Stimulated activated CD4-positive, alpha-beta T cell treated with anti-CD3 and anti-CD28 coated beads, TNF-alpha, amount 100 ng/mL, for 48 hours (primary cell): ENCODE results near the gene PMM1.
A peak's percentile ranks its signal among the peaks of the same experiment; 100 is the strongest.
"Not testable (repeated sequence)": the region's sequence is repeated elsewhere in the genome, so short reads cannot be mapped to it uniquely, and the experiment has no call there.

Experiments used
- DNase-seq, 3 donors: peaks; one replicate each; pipeline ENCODE4 v3.0.0-alpha.2; 2020; ENCODE audit warnings: low read depth in 3 of 3

Gene PMM1

GRCh38 chr22:41589391-41590241 lies at the start of gene PMM1:
Gene PMM1, minus strand, starts transcription at chr22:41589840. Its CDS starts 35 bp downstream, at chr22:41589805.
- peak; percentile 100 for DNase-seq

DNA sequence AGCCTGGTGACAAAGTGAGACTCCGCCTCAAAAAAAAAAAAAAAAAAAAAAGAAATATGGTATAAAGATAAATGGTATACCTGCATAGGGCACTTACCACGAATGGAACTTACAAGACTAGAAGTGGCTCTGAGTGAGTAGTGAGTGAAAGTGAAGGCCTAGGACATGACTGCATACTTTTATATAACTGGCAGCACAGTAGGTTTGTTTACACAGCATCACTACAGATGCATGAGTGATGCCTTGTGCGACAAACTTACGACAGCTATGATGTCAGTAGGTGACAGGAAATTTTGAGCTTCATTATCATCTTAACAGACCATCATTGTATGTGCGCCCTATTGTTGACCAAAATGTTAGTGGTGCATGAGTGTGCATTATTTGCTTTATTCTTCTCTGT lies 49.1 kb upstream of the PMM1 start:
- DNase-seq, result no peak

- no peak for DNase-seq
These were observed 48.5 kb upstream of the PMM1 start for GRCh38 chr22:41638124-41638523.

- DNase-seq, result not testable (repeated sequence)
These were observed 48.0 kb upstream of the PMM1 start for GRCh38 chr22:41637623-41638022.

DNA sequence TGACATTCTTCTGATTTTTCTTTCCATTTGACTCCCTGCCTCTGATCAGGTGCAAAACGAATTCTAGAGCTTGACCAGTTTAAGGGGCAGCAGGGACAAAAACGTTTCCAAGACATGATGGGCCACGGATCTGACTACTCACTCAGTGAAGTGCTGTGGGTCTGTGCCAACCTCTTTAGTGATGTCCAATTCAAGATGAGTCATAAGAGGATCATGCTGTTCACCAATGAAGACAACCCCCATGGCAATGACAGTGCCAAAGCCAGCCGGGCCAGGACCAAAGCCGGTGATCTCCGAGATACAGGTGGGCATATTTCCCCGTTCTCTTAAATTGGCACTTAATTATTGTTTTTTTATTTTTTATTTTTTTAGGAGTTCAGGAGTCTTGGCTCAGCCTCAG lies 46.8 kb upstream of the PMM1 start:
- no peak for DNase-seq

GRCh38 chr22:41634610-41635009 lies 45.0 kb upstream of the PMM1 start:
- DNase-seq, result not testable (repeated sequence)

DNA sequence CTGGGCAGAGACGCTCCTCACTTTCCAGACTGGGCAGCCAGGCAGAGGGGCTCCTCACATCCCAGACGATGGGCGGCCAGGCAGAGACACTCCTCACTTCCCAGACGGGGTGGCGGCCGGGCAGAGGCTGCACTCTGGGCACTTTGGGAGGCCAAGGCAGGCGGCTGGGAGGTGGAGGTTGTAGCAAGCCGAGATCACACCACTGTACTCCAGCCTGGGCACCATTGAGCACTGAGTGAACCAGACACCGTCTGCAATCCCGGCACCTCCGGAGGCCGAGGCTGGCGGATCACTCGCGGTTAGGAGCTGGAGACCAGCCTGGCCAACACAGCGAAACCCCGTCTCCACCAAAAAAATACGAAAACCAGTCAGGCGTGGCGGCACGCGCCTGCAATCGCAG lies 42.0 kb upstream of the PMM1 start:
- not testable (repeated sequence) for DNase-seq

GRCh38 chr22:41631115-41631514 lies 41.5 kb upstream of the PMM1 start:
- not testable (repeated sequence) for DNase-seq

DNA sequence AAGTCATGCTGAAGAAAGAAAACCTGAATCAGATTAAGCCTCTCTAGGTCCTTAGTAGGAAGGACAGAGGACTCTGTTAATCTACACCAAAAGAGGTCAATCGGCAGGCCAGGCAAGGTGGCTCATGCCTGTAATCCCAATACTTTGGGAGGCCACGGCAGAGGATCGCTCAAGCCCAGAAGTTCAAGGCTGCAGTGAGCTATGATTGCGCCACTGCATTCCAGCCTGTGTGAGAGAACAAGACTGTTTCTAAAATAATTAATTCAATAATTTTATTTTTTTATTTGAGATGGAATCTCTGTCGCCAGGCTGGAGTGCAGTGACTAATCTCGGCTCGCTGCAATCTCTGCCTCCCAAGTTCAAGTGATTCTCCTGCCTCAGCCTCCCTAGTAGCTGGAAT lies 35.9 kb upstream of the PMM1 start:
- no peak for DNase-seq

DNA sequence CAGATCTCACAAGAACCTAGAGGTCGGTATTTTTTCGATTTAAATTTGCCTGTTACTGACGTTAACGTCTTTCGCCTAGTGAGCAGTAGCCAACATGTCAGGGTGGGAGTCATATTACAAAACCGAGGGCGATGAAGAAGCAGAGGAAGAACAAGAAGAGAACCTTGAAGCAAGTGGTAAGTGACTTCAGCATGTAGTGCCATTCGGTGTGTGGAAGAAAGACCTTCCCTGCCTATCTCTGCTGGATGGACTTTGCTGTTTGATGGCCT lies 32.2 kb upstream of the PMM1 start:
- DNase-seq, result no peak

GRCh38 chr22:41621099-41621910 lies 31.7 kb upstream of the PMM1 start, which contains the start of gene XRCC6:
Gene XRCC6, plus strand, starts transcription at chr22:41621295. Its CDS starts 710 bp downstream, at chr22:41622005.
- DNase-seq, result peak; percentile 99 to 100 (median 100)

DNA sequence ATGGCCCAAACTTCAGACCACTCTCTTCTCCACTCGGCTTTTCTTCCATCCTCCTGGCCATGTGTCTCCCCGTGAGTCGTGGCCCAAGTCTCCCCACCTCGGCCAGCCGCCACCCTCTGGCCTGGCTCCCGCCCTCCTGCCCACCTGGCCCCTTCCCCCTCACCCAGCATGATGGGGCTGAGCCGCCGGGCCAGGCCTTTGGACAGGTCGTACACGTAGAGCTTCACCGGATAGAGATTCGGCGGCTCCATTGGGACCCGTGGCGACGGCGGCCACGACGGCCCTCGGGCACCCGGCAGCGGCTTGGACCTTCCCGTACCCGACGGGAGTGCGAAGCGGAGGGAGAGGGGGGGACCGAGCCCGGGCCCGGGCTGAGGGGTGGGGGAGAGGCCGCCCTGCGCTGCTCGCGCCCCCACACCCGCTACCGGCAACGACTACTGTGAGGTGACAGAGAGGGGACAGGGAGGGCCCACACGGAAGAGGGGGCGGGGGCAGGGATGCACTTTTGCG lies 31.0 kb upstream of the PMM1 start, which contains the start of gene DESI1:
Gene DESI1, minus strand, starts transcription at position 455 of the 510 bp plus-strand sequence. Its CDS starts 204 bp downstream, at position 251.
- no peak for DNase-seq

- peak in 1 of 3 donors; percentile 30 for DNase-seq
These were observed 30.4 kb upstream of the PMM1 start for GRCh38 chr22:41619979-41620588.

- DNase-seq, result no peak
These were observed 23.8 kb upstream of the PMM1 start for GRCh38 chr22:41613456-41613855.

- no peak for DNase-seq
These were observed 23.1 kb upstream of the PMM1 start for GRCh38 chr22:41612603-41613306.

- no peak for DNase-seq
These were observed 18.7 kb upstream of the PMM1 start for GRCh38 chr22:41608386-41608785.

DNA sequence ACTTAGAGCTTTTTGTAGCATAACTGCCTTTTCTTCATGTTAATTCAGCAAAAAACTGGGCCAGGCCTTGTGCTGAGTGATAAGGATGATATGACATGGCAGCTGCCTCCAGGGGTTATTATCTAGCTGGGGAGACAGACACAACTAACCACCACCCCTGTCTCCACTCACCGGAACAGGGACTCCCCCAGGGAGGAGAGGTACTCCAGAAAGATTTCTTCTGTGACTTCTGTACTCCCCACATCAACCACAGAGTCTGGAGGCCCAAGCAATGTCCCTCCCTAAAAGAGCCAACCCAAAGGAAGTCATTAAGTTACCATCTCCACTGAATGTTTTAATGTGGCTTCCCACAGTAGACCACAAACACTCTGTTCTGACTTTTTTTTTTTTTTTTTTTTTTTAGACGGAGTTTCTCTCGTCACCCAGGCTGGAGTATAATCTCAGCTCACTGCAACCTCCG lies 14.3 kb upstream of the PMM1 start:
- DNase-seq, result peak; percentile 34 to 72 (median 45)

- no peak for DNase-seq
These were observed 11.3 kb upstream of the PMM1 start for GRCh38 chr22:41600976-41601375.

DNA sequence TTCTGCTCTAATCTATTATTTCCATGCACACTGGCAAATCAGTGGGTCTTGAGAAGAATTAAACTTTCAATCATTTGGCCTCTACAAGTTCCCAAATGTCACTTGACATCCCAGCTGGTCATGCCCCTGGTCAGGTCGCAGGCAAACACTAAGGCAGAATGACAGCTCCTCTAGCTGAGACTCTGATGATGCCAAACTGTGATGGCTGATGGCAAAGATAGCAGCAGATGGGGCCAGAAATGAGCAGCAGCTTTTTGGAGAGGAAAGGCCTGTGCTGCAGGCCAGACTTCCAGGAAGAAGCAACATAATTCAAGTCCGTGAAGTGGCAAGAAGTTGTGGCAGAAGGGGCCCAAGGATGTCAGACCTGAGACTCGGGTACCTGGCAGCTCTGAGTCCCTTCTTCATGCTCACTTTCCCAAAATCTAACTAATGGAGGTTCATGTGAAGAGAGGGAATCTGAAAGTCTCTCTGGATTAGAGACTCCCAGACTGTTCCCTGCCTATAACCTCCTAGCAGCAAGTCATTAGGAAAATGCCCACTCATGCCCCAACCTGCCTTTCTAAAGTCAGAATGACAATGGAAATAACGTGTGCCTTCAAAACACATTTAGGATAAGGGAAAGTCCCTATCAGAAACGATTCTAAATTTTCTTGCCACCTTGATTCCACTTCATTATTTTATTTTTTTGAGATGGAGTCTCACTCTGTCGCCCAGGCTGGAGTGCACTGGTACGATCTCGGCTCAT lies 9.4 kb upstream of the PMM1 start:
- no peak for DNase-seq

DNA sequence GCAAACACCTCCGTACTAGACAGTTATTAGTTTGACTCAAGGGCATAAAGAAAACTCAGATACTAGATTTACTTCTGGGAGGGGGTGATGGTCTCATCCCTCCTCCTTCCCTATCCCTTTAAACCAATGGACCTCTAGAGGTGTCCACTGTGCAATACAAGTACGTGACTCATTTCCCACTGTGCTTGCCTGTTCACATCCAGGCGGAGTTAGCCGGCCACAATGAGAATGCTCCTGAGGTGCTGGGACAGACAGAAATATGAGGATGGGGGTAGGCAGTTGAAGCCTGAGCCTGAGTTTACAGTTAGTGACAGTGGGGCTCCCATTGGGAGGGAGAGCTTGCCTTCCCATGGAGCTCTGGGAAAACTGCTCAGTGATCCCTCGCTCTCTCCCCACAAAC lies 8.4 kb upstream of the PMM1 start:
- no peak for DNase-seq

- no peak for DNase-seq
These were observed 8.0 kb upstream of the PMM1 start for GRCh38 chr22:41597635-41597953.
